GM12878 (cell line): ENCODE results near the gene TMPRSS3. TPM values are rescaled to one million over a fixed set of nuclear protein-coding genes. Genes with fewer than 3 reads are reported as not detected.

Experiments used
- ATAC-seq: fragments of 200-7000 bp; cut with Tn5 transposase; 3 replicates; pipeline ENCODE4 v1.9.1; 2020; ENCODE audit warnings: mild to moderate bottlenecking, moderate library complexity
- BruUV-seq: library from RNA; stranded (reverse); fragments of 400-500 nt; replicated peaks from 2 replicates; lab custom pipeline; 2021; lab: Mats Ljungman, UMichigan
- CTCF ChIA-PET: fragments of 300-600 bp; sonication (Branson Sonifier 250); formaldehyde crosslinking; extraction: SDS; loops from one replicate; lab custom pipeline; 2021; ENCODE audit warnings: inconsistent platforms; lab: Yijun Ruan, JAX
- POLR2A ChIA-PET: fragments of 350-600 bp; formaldehyde crosslinking; extraction: SDS; loops from one replicate; lab custom pipeline; 2021; ENCODE audit warnings: inconsistent platforms; lab: Charles Lee
- RAD21 ChIA-PET: fragments of 300-600 bp; sonication (Branson Sonifier 250); formaldehyde crosslinking; loops from one replicate; lab custom pipeline; 2023; ENCODE audit warnings: antibody characterized with exemption; ENCODE audit not compliant: unreplicated experiment; lab: Charles Lee
- SMC1A ChIA-PET: fragments of 300-600 bp; sonication (Branson Sonifier 250); formaldehyde crosslinking; loops from one replicate; lab custom pipeline; 2023; ENCODE audit not compliant: unreplicated experiment, uncharacterized antibody; lab: Charles Lee
- DNase-seq: peaks from one replicate; pipeline ENCODE4 v3.0.0-alpha.2; 2011; ENCODE audit warnings: low read depth, low spot score
- FAIRE-seq: peaks from 3 replicates; lab custom pipeline; 2011; peaks lifted over from hg19 to GRCh38; lab: Jason Lieb, UNC
- H2AFZ ChIP-seq: 2 replicates; pipeline ENCODE4 v1.6.0; 2011; ENCODE audit warnings: low read depth, low read length, control low read depth; ENCODE audit not compliant: control insufficient read depth
- H3K27ac ChIP-seq: 2 replicates; pipeline ENCODE4 v1.5.1; 2011; ENCODE audit warnings: control low read depth; ENCODE audit not compliant: control insufficient read depth, insufficient read depth
- H3K27me3 ChIP-seq, 2 experiments: replicated peaks in 1 of 2; 2 replicates each; pipeline versions ENCODE4 v1.6.0 to v1.6.1; 2011; ENCODE audit warnings: low read length in 1 of 2; ENCODE audit not compliant: control insufficient read depth in 2 of 2, insufficient read depth in 2 of 2
- H3K36me3 ChIP-seq, 2 experiments: 2 replicates each; pipeline ENCODE4 v1.5.1; 2011; ENCODE audit warnings: low read length in 1 of 2; ENCODE audit not compliant: control insufficient read depth in 2 of 2, insufficient read depth in 2 of 2
- H3K4me1 ChIP-seq: 2 replicates; pipeline ENCODE4 v1.6.1; 2011; ENCODE audit warnings: mild to moderate bottlenecking, low read length, moderate library complexity, mixed read lengths; ENCODE audit not compliant: control insufficient read depth, insufficient read depth
- H3K4me2 ChIP-seq: 2 replicates; pipeline ENCODE4 v1.6.0; 2011; ENCODE audit warnings: control low read depth; ENCODE audit not compliant: control insufficient read depth, insufficient read depth
- H3K4me3 ChIP-seq: fragments of 200-600 bp; sonication (generic); 2 replicates; pipeline ENCODE4 v1.5.1; 2016
- H3K79me2 ChIP-seq: 2 replicates; pipeline ENCODE4 v1.6.0; 2011; ENCODE audit warnings: low read length; ENCODE audit not compliant: control insufficient read depth, insufficient read depth
- H3K9ac ChIP-seq: 2 replicates; pipeline ENCODE4 v1.8.0; 2011; ENCODE audit warnings: low read length, control low read depth, mixed read lengths; ENCODE audit not compliant: control insufficient read depth, insufficient read depth
- H3K9me3 ChIP-seq: replicated peaks from 3 replicates; pipeline ENCODE4 v1.5.1; 2011; ENCODE audit warnings: mild to moderate bottlenecking, low read length; ENCODE audit not compliant: control insufficient read depth, insufficient read depth
- H4K20me1 ChIP-seq: 2 replicates; pipeline ENCODE4 v1.6.0; 2011; ENCODE audit not compliant: control insufficient read depth, insufficient read depth
- ASH2L ChIP-seq: fragments of 300-600, 200-600 bp; sonication (generic); IDR thresholded peaks from 2 replicates; pipeline ENCODE4 v1.6.1; 2017; ENCODE audit warnings: low read depth, mild to moderate bottlenecking, borderline replicate concordance
- BHLHE40 ChIP-seq, 2 experiments: fragments of 450-650 bp in 1 of 2; IDR thresholded peaks; 2 replicates each; pipeline ENCODE4 v1.6.1; 2011 to 2017; ENCODE audit warnings: low read depth in 2 of 2, borderline replicate concordance in 1 of 2, improper control_type of control experiment in 1 of 2, low read length in 1 of 2, mild to moderate bottlenecking in 1 of 2
- CBFB ChIP-seq: IDR thresholded peaks from 2 replicates; pipeline ENCODE4 v1.6.1; 2016; ENCODE audit warnings: antibody characterized with exemption, low read depth
- CBX3 ChIP-seq: fragments of 200-600 bp; sonication (generic); IDR thresholded peaks from 2 replicates; pipeline ENCODE4 v1.6.1; 2016; ENCODE audit warnings: low read depth, borderline replicate concordance
- CREM ChIP-seq: IDR thresholded peaks from 2 replicates; pipeline ENCODE4 v1.6.1; 2014; ENCODE audit warnings: antibody characterized with exemption, low read depth
- CUX1 ChIP-seq: IDR thresholded peaks from 2 replicates; pipeline ENCODE4 v1.6.1; 2012; ENCODE audit warnings: improper control_type of control experiment, low read depth, low read length; ENCODE audit not compliant: insufficient replicate concordance
- FOXM1 ChIP-seq: IDR thresholded peaks from 2 replicates; pipeline ENCODE4 v1.6.1; 2012; ENCODE audit warnings: low read depth, mild to moderate bottlenecking, inconsistent platforms, low read length, moderate library complexity
- IRF4 ChIP-seq: IDR thresholded peaks from 2 replicates; pipeline ENCODE4 v1.6.1; 2011; ENCODE audit warnings: low read depth, low read length
- MYB ChIP-seq: fragments of 150-350 bp; IDR thresholded peaks from 2 replicates; pipeline ENCODE4 v1.6.1; 2014; ENCODE audit warnings: mild to moderate bottlenecking, low read depth, low read length, borderline replicate concordance
- POLR2A ChIP-seq: IDR thresholded peaks from 2 replicates; pipeline ENCODE4 v1.6.1; 2011; ENCODE audit warnings: low read depth, mild to moderate bottlenecking, low read length
- TCF12 ChIP-seq: IDR thresholded peaks from 2 replicates; pipeline ENCODE4 v1.6.1; 2011; ENCODE audit warnings: low read depth, mild to moderate bottlenecking, low read length
- TCF3 ChIP-seq: IDR thresholded peaks from 2 replicates; pipeline ENCODE4 v1.6.1; 2012; ENCODE audit warnings: low read depth, mild to moderate bottlenecking, low read length, borderline replicate concordance; ENCODE audit not compliant: insufficient read depth
- WRNIP1 ChIP-seq: IDR thresholded peaks from 2 replicates; pipeline ENCODE4 v1.6.1; 2011; ENCODE audit warnings: low read depth, low read length, improper control_type of control experiment, borderline replicate concordance
- ZBED1 ChIP-seq: IDR thresholded peaks from 2 replicates; pipeline ENCODE4 v1.6.1; 2016; ENCODE audit warnings: borderline replicate concordance
- ZNF24 ChIP-seq: fragments of 450-650 bp; IDR thresholded peaks from 2 replicates; pipeline ENCODE4 v1.6.1; 2017; ENCODE audit warnings: antibody characterized with exemption, mild to moderate bottlenecking
- ZNF687 ChIP-seq: fragments of 450-650 bp; IDR thresholded peaks from 2 replicates; pipeline ENCODE4 v1.6.1; 2017; ENCODE audit warnings: mild to moderate bottlenecking, moderate library complexity
- WGBS: methylation state at CpG from one replicate; pipeline ENCODE4 v1.1.6; 2016; ENCODE audit warnings: low lambda C conversion rate; ENCODE audit not compliant: insufficient replicate concordance, insufficient coverage; ENCODE audit errors: missing lambda C conversion rate; 5-methylcytosine and 5-hydroxymethylcytosine counted together
- in situ Hi-C: fragments of 300-500 bp; cut with MboI; formaldehyde crosslinking; loops from 9 replicates; pipeline ENCODE4 v1.14.3; 2018; ENCODE audit warnings: mixed read lengths
- intact Hi-C: fragments of 100-400 bp; cut with micrococcal nuclease; formaldehyde crosslinking; loops from one replicate; pipeline ENCODE4 v1.14.2; 2022; ENCODE audit not compliant: unreplicated experiment
- polyA plus RNA-seq, 11 experiments: library from polyadenylated mRNA; depleted of rRNA in 4 of 11; unstranded in 6 of 11; stranded (reverse) in 5 of 11; fragments of >200 nt; fragmentation: Nextera tagmentation in 4 of 11; fragmentation: Illumina TruSeq in 1 of 11; extraction: Ambion mirVana in 4 of 11; extraction: Trizol in 1 of 11; gene quantifications; 1 replicate in 1 of 11; 2 replicates in 10 of 11; pipeline versions ENCODE4 v1.2.1 to v1.2.3, GENCODE V29; 2011 to 2016; ENCODE audit warnings: inconsistent platforms in 2 of 11, missing spikeins in 2 of 11, low read depth in 1 of 11
- total RNA-seq, 4 experiments: library from RNA; depleted of rRNA in 3 of 4; stranded (reverse); fragments of >200 nt in 3 of 4; fragmentation: Illumina TruSeq in 1 of 4; extraction: Trizol in 1 of 4; gene quantifications; 2 replicates each; pipeline versions ENCODE4 v1.2.1 to v1.2.3, GENCODE V29; 2013 to 2021

TMPRSS3 gene
- total and polyA plus RNA-seq, 10 of the 15 experiments (the other 5 are each of a cell fraction or from before 2014, with no cell fraction given) = 0.51 to 1.5 (median 0.82) TPM; not detected in 1

- 18% methylated on average over 10 of the region's 10 CpGs for WGBS
- POLR2A ChIA-PET = interaction anchor here (1.0 to 3.3 kb wide), 12 partner anchors 7 to 137 kb away, joined by 3 to 27 read pairs (median 7); no protein-coding TSS in a partner anchor
- intact Hi-C loops = loop anchor here (1.0 kb wide), 1 partner anchor 8 kb away; no protein-coding TSS in a partner anchor
- Histone ChIP-seq H3K36me3 (no peaks in the 10 kb centered on the region), H3K27me3 (no peaks in the 10 kb centered on the region), H3K9me3 (peaks cover 9% of the 10 kb centered on the region; the same call in 2 of the 3 replicates), H2AFZ (peak overlapping the region; percentile 35; the same call in 1 of the 2 replicates), H3K9ac (peak overlapping the region; percentile 66), H3K27ac (peak overlapping the region; percentile 89), H4K20me1 (no peaks in the 10 kb centered on the region), H3K4me1 (peaks cover 53% of the 10 kb centered on the region), H3K79me2 (no peaks in the 10 kb centered on the region), H3K4me2 (peak overlapping the region; percentile 70), H3K4me3 (peak overlapping the region; percentile 44)
- RAD21 ChIA-PET = interaction anchor here (0.7 to 7.2 kb wide), 32 partner anchors 8 to 185 kb away, joined by 3 to 81 read pairs (median 4); partner anchors contain the start of gene UBASH3A
- FAIRE-seq = peak; percentile 69
- BruUV-seq = no TSS peak
- in situ Hi-C loops = no loop called here
- CTCF ChIA-PET = interaction anchor here (0.7 to 3.8 kb wide), 16 partner anchors 8 to 161 kb away, joined by 3 to 19 read pairs (median 6); no protein-coding TSS in a partner anchor
- SMC1A ChIA-PET = interaction anchor here (1.0 to 9.4 kb wide), 24 partner anchors 7 to 278 kb away, joined by 3 to 124 read pairs (median 8); no protein-coding TSS in a partner anchor
- ATAC-seq = peak; percentile 84
- peak; percentile 79 for DNase-seq
- peak in 1 of 2 experiments; percentile 47; a peak in 2 of 4 replicates for TF ChIP-seq BHLHE40 (IDR thresholded peaks at IDR 0.05; ENCODE audit: borderline replicate concordance in 1 of 2, low read depth in 2 of 2, low read length in 1 of 2)
- no peak for TF ChIP-seq IRF4
- peak; percentile 47 for TF ChIP-seq TCF12
- TF ChIP-seq POLR2A = peak; percentile 20; the same call in 1 of the 2 replicates
- no peak for TF ChIP-seq FOXM1
- TF ChIP-seq ASH2L = no peak
- no peak for TF ChIP-seq WRNIP1
- TF ChIP-seq ZNF24 = no peak
- TF ChIP-seq ZBED1 = no peak
- no peak for TF ChIP-seq CBX3
- peak; percentile 79 for TF ChIP-seq ZNF687
- no peak for TF ChIP-seq MYB
- peak; percentile 62 for TF ChIP-seq CREM
- TF ChIP-seq CUX1 = peak; percentile 68
- no peak for TF ChIP-seq CBFB
- no peak for TF ChIP-seq TCF3
Measured at GRCh38 chr21:42423197-42423675, 27.4 kb upstream of the TMPRSS3 start.
